Mucosa of rectum (tissue), 2 donors: ENCODE results near the gene CCL13.

Experiments
- H3K27ac ChIP-seq, 2 donors: one replicate each; pipeline ENCODE4 v1.7.0; 2013; ENCODE audit warnings: inconsistent platforms in 2 of 2, low read depth in 2 of 2, low read length in 2 of 2
- H3K27me3 ChIP-seq, 2 donors: one replicate each; pipeline ENCODE4 v1.7.0; 2013; ENCODE audit warnings: low read length in 2 of 2; ENCODE audit not compliant: control insufficient read depth in 2 of 2, insufficient read depth in 2 of 2
- H3K36me3 ChIP-seq, 2 donors: one replicate each; pipeline ENCODE4 v1.7.0; 2013; ENCODE audit warnings: low read length in 2 of 2; ENCODE audit not compliant: control insufficient read depth in 2 of 2, insufficient read depth in 2 of 2
- H3K4me1 ChIP-seq, 2 donors: one replicate each; pipeline ENCODE4 v1.7.0; 2013; ENCODE audit warnings: low read length in 2 of 2, mild to moderate bottlenecking in 1 of 2; ENCODE audit not compliant: control insufficient read depth in 2 of 2, insufficient read depth in 2 of 2
- H3K4me3 ChIP-seq, 2 donors: one replicate each; pipeline ENCODE4 v1.7.0; 2013; ENCODE audit warnings: low read length in 2 of 2
- H3K9ac ChIP-seq, 2 donors: one replicate each; pipeline ENCODE4 v1.7.0; 2013; ENCODE audit warnings: low read length in 2 of 2, low read depth in 1 of 2, mild to moderate bottlenecking in 1 of 2
- H3K9me3 ChIP-seq, 2 donors: one replicate each; pipeline ENCODE4 v1.7.0; 2013; ENCODE audit warnings: low read length in 2 of 2; ENCODE audit not compliant: control insufficient read depth in 2 of 2
- donor health status: healthy.
- donor health status: Normal muscosa, but diverticular disease.

Gene CCL13

DNA sequence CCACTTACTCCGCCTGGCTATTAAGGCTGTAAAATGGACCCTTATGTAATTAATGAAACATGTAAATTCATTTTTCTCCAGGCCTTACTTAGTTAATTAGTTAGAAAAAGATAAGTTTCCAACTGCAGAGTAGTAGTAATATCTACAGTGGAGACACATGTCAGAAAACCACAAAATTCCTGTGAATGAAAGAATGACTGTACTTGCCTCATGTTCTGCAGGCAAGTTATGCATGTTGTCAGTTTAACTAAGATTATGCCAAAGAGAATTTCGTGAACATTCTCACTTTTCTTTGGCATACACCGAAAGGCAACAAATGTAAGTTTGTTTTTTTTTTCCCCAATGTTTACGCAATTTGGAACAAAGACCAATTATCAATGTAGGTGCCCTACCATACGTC lies 23.6 kb downstream of the CCL13 start:
- H3K4me1 ChIP-seq: peaks cover 0 to 6% of the 10 kb centered on the region in 2 donors
- H3K4me3 ChIP-seq: no peak overlapping the region
- H3K9me3 ChIP-seq: no peaks in the 10 kb centered on the region
- no peaks in the 10 kb centered on the region for H3K36me3 ChIP-seq
- H3K9ac ChIP-seq: no peak overlapping the region
- H3K27me3 ChIP-seq: no peaks in the 10 kb centered on the region
- H3K27ac ChIP-seq: no peak overlapping the region

DNA sequence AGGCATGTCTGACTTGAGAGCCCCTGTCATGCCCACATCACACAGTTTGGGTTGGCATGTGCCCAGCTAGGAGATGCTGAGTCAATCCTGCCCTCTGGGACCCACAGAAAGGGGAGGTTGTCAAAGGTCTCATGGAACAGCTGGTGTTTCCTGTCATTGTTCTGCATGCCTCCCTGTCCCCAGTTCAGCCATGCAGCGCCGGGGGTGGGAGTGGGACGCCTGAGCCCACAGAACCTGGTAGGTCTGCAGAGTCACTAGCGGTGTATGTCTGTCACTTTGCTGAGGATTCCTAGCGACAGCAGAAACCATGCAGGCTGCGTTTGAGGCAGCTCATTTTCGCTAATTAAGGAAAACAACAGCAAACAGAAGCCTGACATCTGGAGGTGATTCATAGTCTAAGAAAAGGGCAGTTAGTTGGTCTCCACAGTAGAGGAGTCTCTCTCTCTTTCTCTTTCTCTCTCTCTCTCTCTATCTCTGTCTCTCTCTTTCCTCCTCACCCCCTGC lies 26.4 kb downstream of the CCL13 start:
- Histone ChIP-seq H3K9ac (no peak overlapping the region), H3K27me3 (no peaks in the 10 kb centered on the region), H3K4me1 (peaks cover 0 to 11% of the 10 kb centered on the region in 2 donors), H3K9me3 (no peaks in the 10 kb centered on the region), H3K4me3 (no peak overlapping the region), H3K27ac (peak overlapping the region in 1 of 2 donors; percentile 16), H3K36me3 (no peaks in the 10 kb centered on the region)

DNA sequence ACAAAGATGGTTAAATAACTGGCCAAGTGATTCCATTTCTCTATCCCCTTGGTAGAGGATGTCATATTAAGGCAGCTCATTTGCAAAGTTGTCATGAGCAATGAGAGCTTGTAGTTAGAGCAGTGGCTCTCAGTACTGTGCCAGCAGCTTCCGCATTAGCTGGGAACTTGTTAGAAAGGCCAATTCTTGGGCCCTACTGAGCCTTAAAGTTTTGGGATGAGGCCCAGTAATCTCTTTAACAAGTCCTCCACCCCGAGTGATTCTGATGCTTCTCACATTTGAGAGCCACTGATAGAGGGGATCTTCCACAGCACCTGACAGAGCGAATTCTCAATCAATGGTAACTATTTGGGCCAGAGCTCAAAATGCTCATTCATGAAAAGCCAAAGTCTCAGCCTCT lies 26.9 kb downstream of the CCL13 start:
- Histone ChIP-seq H3K9me3 (no peaks in the 10 kb centered on the region), H3K36me3 (no peaks in the 10 kb centered on the region), H3K27me3 (no peaks in the 10 kb centered on the region), H3K27ac (no peak overlapping the region), H3K4me3 (no peak overlapping the region), H3K9ac (no peak overlapping the region), H3K4me1 (peaks cover 0 to 12% of the 10 kb centered on the region in 2 donors)

DNA sequence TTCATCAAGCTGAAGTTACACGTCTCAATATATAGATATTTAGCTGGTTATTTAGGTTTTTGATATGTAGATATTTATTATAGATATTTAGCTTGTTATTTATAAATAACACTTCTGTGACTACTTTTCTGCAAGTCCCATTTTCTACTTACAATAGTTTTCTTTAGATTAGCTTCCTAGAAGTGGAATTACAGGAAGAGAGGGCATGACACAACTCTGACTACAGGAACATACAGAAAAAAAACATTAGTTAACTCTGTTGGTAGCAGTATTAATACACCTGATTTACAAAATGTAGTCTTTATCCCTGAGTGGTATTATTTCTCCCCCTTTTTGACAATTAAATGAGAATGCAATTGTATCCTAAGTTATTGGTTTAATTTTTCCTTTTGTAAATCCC lies 28.0 kb downstream of the CCL13 start:
- Histone ChIP-seq H3K9me3 (no peaks in the 10 kb centered on the region), H3K4me1 (peaks cover 0 to 8% of the 10 kb centered on the region in 2 donors), H3K27ac (no peak overlapping the region), H3K4me3 (no peak overlapping the region), H3K36me3 (no peaks in the 10 kb centered on the region), H3K27me3 (no peaks in the 10 kb centered on the region), H3K9ac (no peak overlapping the region)

DNA sequence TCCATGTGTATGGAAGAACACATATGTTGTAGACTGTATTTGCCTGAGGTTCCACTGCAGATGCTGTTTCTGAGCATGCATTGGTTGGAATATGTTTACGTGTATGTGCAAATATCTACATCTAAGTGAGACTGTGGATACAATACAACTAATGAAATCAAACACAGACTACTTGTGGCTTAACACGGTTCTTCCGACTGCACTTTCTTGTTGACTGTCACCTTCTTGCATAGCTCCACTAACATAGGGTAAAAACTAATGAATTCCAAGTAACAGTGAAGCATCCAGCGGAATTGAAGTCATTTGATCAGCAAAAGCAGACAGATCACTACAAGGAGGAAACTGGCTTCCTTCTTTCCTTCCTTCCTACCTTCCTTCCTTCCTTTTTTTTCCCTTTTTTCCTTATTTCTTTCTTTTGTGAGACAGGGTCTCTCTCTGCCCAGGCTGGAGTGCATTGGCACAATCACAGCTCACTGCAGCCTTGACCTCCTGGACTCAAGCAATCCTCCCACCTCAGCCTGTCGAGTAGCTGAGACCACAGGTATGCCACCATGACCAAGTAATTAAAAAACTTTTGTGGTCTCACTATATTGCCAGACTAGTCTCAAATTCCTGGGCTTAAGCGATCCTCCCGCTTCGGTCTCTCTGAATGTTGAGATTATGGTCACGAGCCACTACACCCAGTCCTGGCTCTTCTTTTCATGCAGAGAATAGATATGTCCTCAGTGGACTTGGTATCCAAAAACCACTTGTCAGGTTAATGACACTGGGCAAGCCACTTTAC lies 28.7 kb downstream of the CCL13 start:
- Histone ChIP-seq H3K9me3 (no peaks in the 10 kb centered on the region), H3K27ac (no peak overlapping the region), H3K27me3 (no peaks in the 10 kb centered on the region), H3K9ac (no peak overlapping the region), H3K4me3 (no peak overlapping the region), H3K4me1 (peaks cover 0 to 8% of the 10 kb centered on the region in 2 donors), H3K36me3 (no peaks in the 10 kb centered on the region)

DNA sequence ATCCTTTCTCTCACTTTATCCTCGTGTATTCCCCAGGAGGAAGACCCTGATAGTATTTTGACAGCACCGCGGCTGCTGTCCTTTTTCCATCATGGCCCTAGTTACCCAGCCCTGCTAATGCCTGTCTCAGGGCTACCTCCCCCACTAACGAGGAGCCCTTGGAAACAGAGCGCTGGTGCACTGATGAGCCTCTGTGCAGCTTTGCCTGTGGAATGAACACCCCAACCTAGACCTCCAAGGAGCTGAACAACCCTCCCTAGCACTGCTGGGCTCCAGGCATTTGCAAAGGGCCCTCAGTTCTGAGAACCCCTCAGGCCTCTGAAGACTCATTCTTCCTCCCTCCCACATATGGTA lies 30.0 kb downstream of the CCL13 start:
- Histone ChIP-seq H3K9ac (no peak overlapping the region), H3K9me3 (no peaks in the 10 kb centered on the region), H3K4me3 (no peak overlapping the region), H3K27me3 (no peaks in the 10 kb centered on the region), H3K36me3 (no peaks in the 10 kb centered on the region), H3K27ac (no peak overlapping the region), H3K4me1 (peaks cover 0 to 8% of the 10 kb centered on the region in 2 donors)

DNA sequence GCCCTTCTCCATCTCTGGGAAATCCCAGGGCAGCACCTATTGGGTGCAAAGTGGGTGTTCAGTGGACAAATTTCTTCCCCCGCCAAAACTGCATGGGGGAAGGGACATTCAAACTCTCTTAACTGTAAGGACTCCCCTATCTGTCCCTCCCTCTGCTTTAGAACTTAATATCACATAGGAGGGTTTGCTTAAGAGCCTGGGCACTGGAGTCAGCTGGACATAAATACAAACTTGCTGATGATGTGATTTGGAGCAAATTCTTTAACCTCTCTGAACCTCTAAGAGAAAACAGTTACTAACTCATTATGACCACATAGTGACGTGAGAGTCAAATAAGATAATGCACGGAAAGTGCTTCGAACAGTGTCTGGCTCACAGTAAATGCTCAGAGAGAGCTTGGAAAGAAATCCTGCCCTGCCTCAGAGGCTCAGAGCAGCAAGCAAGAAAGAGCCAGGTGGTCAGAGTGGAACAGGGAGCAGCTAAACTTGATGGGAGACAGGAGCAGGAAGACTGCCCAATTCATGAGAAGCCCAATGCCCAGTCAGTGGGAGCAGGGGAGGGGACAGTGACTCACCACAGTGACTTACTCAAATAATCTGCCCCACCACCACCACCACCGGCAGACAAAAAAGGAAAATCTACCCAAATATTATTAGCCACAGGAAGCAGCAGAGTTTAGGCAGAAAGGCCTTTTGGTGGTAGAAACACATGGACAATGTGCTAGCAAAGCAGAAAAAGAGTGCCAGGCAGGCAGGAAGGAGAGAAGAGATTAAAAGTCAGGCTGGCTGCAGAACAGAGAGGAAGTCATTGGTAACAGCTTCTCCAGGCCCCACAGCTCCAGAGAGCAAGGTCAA lies 30.6 kb downstream of the CCL13 start:
- Histone ChIP-seq H3K9ac (no peak overlapping the region), H3K36me3 (no peaks in the 10 kb centered on the region), H3K27me3 (no peaks in the 10 kb centered on the region), H3K4me1 (peaks cover 0 to 8% of the 10 kb centered on the region in 2 donors), H3K27ac (peak overlapping the region in 1 of 2 donors; percentile 29), H3K9me3 (no peaks in the 10 kb centered on the region), H3K4me3 (no peak overlapping the region)

DNA sequence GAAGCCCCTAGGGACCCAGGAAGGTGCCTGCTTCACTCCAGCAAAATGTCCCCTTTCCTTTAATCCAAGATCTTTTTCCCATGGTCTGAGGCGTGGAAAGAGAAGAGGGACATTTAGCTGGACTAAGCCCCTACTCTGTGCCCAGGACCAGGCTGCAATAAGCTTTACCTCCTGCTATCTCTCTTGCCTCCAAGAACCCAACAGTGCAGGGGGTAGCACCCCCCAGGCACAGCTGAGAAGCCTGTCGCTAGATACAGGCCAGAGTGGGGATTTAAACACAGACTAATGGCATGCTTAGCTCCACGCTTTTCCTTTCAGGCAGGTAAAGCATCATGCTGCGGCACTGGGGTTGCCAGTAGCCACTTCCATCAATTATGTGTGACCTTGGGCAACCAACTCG lies 31.3 kb downstream of the CCL13 start:
- H3K27ac ChIP-seq: peak overlapping the region in 1 of 2 donors; percentile 29
- H3K4me1 ChIP-seq: peaks cover 0 to 8% of the 10 kb centered on the region in 2 donors
- H3K36me3 ChIP-seq: no peaks in the 10 kb centered on the region
- no peaks in the 10 kb centered on the region for H3K27me3 ChIP-seq
- H3K9me3 ChIP-seq: no peaks in the 10 kb centered on the region
- no peak overlapping the region for H3K9ac ChIP-seq
- no peak overlapping the region for H3K4me3 ChIP-seq

DNA sequence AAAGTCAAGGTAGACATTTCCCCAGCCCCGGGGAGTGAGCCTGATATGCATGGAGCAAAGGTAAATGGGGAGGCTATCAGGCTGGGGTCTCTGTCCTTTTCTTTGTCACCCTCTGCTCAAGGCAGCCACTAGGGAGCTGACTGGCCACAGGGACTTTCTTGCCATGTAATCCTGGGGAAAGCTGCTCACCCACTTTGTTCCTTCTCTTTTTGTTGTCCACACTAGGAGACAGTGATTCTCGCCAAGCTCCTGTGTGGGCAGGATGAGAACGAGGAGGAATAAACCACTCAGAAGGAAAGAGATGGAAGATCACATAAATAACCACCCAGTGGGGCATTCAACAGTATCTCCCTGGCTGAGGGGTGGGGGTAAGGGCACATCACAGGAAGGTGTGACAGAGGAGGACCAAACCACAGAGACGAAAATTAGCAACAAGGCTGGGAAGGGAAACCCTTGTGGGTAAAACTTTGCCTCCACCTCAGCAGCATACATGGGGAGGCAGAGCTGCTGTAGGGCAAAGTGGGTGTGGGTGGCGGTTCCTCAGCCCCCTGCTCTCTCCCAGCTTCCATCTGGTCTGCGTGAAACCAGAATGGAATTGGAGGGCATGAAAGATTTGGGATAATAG lies 33.0 kb downstream of the CCL13 start:
- H3K36me3 ChIP-seq: no peaks in the 10 kb centered on the region
- H3K27me3 ChIP-seq: no peaks in the 10 kb centered on the region
- no peak overlapping the region for H3K4me3 ChIP-seq
- peaks cover 0 to 8% of the 10 kb centered on the region in 2 donors for H3K4me1 ChIP-seq
- no peak overlapping the region for H3K9ac ChIP-seq
- no peaks in the 10 kb centered on the region for H3K9me3 ChIP-seq
- H3K27ac ChIP-seq: peak overlapping the region in 1 of 2 donors; percentile 16

DNA sequence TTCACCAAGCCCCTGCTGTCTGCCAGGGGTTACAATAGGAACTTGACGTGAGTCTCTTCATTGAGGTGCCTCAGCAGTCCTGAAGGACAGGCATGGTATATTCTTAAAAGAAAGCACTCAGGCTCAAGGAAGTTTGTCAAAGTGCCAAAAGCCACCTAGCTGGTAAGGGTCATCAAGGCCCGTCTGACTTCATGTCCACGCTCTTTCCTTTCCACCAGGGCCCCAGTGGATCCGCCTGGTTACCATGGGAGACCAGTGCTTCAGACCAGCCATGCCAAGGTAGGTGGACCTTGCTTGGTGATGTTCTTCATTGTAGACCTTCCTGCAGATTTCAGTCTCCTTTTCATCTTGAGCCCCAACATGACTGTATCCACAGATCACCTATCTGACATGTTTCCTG lies 34.4 kb downstream of the CCL13 start:
- Histone ChIP-seq H3K9me3 (no peaks in the 10 kb centered on the region), H3K27ac (no peak overlapping the region), H3K27me3 (no peaks in the 10 kb centered on the region), H3K36me3 (no peaks in the 10 kb centered on the region), H3K4me3 (no peak overlapping the region), H3K4me1 (peaks cover 0 to 8% of the 10 kb centered on the region in 2 donors), H3K9ac (no peak overlapping the region)
